ENCODE measurements around the gene ZDHHC9. TPM values are rescaled to one million over a fixed set of nuclear protein-coding genes. Genes with fewer than 3 reads are reported as not detected.

Gene ZDHHC9
- total RNA-seq, 2 experiments from 2014 or later: 13.4 TPM

DNA sequence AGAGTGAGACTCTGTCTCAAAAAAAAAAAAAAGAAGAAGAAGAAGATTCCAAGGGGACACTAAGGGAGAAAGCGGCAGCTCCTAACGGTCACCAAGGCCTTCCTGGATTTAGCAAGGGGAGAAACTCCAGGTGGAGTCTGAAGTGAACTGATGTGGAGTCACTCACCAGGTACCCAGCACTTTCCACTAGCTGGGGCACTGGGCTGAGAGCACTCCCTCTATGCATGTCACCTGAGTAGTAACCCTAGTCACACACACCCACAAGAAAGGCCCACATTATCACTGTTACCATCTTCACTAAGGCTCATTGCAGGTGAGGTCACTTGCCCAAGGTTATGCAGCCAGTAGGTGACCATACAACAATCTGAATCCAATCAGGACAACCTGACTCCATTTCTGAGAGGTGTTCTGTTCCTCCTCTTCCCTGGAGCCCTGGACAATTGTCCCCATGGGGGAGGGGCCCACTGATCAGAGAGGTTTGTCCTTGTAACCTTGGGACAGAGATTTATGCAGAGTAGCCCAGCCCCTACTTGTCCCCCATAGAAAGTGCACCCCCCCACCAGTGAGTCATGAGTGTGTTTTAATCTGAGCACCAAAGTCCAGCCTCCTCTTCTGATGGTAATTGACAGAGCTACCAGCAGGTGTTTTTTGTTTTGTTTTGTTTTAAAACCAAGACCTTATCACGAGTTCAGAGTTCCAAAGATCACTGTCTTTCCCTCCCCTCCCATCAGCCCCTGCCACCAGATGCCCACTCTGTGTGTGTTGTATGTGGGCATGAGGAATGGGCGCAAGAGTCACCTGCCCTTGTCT is 69.8 kb downstream of the ZDHHC9 start:
- POLR2A ChIA-PET: interaction anchor here (1.4 to 3.1 kb wide), 2 partner anchors 7 to 30 kb away, joined by 6 to 14 read pairs; partner anchors contain the start of gene SASH3

DNA sequence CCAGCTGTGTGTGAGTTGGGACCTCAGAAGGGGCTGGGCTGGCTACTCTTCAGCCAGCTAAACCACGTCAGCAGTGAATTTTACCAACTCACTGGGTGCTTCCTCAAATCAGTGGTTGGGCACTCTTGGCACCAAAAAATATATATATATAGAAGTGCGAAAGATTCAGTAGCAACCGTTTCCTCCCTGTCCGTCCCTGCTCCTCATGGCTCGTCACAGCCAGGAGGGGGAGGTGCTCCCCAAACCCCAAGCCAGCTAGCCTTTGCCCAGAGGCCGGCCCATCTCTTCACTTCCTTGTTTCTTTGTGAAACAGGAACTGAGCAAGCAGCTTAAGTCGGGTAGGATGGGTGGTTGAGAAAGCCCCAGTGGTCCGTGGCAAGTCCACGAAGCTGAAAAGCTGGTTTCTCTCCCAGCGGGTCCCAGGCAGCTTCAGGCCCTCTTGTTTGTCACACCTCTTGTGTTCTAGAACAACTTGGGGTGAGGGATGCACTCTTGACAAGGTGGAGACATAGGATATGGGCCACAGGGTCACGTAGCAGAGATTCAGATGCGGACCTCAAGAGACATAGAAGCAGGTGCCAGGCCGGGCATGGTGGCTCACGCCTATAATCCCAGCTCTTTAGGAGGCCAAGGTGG is 70.8 kb downstream of the ZDHHC9 start:
- POLR2A ChIA-PET: interaction anchor here (1.4 to 3.1 kb wide), 3 partner anchors 8 to 29 kb away, joined by 6 to 14 read pairs (median 7); partner anchors contain the start of gene SASH3
- CTCF ChIA-PET: interaction anchor here (0.7 to 5.5 kb wide), 3 partner anchors 11 to 14 kb away, joined by 4 to 19 read pairs (median 5); no protein-coding TSS in a partner anchor

More for the DNA sequence above, 69.8 kb downstream of the ZDHHC9 start:
- CTCF ChIA-PET: interaction anchor here (0.7 to 1.2 kb wide), 2 partner anchors 10 to 13 kb away, joined by 4 to 5 read pairs; no protein-coding TSS in a partner anchor

DNA sequence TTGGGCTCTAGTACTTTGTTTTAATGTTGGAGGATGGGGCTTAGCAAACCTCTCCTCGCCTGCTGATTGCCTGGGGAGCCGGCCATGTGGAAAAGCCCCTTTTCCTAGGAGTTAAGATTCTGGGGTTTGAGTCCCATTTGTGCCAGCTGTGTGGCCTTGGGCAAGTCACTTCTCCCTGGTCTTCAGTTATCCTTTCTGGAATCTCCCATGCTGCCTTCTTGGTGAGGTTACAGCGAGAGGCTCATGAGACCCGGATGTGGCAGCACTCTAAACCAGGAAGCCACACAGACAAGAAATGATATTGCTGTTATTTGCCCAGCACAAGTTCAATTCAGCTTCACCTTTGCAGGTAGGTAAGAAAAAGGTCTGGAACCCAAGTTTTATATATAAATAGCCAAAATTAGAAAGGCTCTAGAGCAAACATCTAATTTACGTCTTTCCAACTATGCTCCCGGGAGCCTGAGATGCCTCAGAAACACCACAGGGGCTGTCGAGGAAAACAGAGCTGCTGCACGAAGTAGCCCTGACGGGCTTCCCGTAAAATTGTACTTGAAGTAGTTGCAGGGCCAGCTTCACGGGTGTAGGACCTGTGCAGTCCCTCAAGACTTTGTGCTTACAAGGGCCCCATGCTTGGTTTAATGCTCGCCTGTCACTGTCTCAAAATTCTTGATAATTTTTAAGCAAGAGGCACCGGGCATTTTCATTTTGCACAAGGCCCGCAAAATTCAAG is 72.3 kb downstream of the ZDHHC9 start:
- CTCF ChIA-PET: interaction anchor here (0.5 to 5.5 kb wide), 3 partner anchors 9 to 499 kb away, joined by 3 to 19 read pairs (median 5); partner anchors contain the start of gene SASH3
- POLR2A ChIA-PET: interaction anchor here (2.5 to 3.1 kb wide), 3 partner anchors 10 to 12 kb away, joined by 5 to 14 read pairs (median 7); partner anchors contain the start of gene SASH3

DNA sequence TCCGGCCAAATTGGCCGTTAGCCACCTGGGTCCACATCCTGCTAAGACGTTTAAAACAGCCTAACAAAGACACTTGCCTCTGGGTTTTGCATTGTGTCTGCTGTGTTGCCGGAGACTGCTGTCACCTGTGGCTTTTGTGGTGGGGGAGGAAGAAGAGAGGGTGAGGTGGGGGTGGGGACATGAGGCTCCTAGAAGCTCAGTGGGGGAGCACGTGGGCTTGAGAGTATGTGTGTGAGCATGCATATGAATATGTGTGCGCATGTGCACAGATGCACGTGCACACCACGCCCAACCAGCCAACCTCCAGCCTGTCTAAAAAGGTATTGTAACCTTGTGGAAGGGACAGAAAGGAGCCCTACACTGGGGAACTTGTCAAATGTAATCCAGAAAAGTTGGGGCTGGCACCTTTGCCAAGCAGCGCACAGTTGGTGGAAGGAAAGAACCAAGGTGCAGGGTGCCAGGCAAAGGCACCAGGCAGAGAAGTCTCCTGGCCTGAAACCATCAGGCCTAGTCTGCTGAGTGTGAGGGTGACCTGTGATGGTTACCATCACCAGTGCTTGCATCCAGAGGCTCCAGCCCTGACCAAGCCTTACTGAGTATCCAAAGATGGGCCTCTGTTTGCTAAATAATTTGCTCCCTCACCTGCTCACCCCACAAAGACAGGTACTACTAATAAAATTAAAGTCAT is 74.1 kb downstream of the ZDHHC9 start:
- ChIA-PET CTCF (interaction anchor here (0.8 to 5.5 kb wide), 3 partner anchors 10 to 13 kb away, joined by 3 to 19 read pairs (median 3); no protein-coding TSS in a partner anchor), POLR2A (interaction anchor here (2.5 kb wide), 1 partner anchor 9 kb away, joined by 5 read pairs; no protein-coding TSS in a partner anchor)

DNA sequence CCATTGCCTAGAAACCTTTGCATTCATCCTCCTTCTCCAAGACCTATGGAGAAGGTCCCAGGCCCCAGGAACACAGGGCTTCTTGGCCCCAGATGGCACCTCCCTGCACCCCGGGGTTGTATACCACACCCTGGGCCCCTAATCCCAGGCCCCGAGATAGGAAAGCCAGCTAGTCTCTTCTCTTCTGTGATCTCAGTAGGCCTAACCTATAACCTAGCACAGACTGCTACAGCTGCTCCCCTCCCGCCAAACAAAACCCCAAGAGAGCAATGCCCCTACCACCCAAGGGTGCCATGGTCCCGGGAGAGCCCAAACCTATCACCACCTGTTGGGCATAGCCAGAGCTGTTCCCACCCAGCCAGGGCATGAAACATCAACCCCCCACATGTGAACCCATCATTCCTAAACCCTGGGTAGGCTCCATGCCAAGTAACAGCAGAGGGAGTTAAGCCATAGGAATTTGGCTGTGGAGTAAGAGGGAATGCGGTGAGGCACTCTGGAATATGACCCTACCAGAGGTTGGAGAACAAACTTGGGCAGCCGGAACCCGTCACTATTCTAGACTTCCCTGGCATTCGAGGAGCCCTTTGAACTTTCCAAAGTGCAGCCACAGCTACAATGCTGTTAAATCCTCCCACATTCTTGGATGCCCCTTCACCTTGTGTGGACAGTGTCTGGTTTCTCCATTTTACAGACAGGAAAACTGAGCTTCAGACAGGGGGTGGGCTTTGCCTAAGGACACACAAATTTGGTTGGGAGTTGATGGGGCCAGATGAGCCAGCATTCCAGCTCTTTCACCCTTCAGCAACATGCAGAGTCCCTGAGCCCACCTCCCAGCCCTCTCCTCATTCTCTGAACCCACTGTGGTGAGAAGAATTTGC is 74.9 kb downstream of the ZDHHC9 start:
- POLR2A ChIA-PET: interaction anchor here (1.4 to 2.5 kb wide), 2 partner anchors 9 to 11 kb away, joined by 5 to 6 read pairs; partner anchors contain the start of gene SASH3

DNA sequence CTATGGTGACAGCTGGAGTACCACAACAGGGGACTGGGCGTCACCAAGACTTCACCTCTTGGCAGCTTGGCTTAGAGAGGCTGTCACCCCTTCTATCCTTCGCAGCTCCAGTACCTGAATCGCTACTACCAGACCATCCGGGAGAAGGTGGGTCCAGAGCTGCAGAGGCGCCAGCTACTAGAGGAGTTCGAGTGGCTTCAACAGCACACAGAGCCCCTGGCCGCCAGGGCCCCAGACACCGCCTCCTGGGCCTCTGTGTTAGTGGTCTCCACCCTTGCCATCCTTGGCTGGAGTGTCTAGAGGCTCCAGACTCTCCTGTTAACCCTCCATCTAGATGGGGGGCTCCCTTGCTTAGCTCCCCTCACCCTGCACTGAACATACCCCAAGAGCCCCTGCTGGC is 75.5 kb downstream of the ZDHHC9 start:
- POLR2A ChIA-PET: interaction anchor here (1.4 kb wide), 1 partner anchor 11 kb away, joined by 6 read pairs; the partner anchor contains the start of gene SASH3
- CTCF ChIA-PET: interaction anchor here (5.5 kb wide), 1 partner anchor 9 kb away, joined by 19 read pairs; no protein-coding TSS in a partner anchor

More for the DNA sequence above, 74.9 kb downstream of the ZDHHC9 start:
- CTCF ChIA-PET: interaction anchor here (0.8 to 5.5 kb wide), 2 partner anchors 10 to 12 kb away, joined by 3 to 19 read pairs; no protein-coding TSS in a partner anchor

DNA sequence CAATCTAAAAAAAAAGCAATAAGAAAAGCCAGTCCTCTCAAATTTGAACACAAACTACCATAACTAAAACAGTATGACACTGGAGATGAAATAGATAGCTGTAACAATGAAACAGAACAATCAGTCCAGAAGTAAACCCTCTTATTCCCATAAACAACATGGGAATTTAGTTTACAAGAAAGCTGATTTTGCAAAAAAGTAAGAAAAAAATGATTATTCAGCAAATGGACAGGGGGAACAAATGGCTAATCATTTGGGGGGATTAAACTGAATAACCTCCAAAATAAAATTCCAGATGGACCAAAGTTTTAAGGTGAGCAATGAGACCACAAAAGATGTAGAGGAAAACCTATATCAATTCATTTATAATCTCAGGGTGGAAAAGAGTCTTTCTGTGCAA is 80.0 kb downstream of the ZDHHC9 start:
- ChIA-PET POLR2A (no interaction called here), CTCF (no interaction called here)

DNA sequence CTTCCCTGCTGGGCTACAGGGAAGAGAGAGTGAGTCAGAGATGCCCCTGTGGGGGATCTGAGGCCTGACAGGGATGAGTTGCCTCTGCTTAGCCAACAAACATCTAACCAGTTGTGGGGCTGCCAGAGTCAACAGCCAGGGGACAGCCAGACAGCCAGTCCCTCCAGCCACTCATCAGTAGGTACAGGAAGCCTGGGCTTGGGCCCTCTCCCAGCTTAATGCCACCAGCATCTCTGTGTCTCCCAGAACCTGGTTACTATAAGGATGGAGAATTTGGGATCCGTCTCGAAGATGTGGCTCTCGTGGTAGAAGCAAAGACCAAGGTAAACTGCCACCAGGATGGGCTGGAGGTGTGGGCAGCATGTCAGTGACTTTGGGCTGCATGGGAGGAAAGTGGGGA is 81.2 kb downstream of the ZDHHC9 start:
- CTCF ChIA-PET: no interaction called here
- POLR2A ChIA-PET: no interaction called here

DNA sequence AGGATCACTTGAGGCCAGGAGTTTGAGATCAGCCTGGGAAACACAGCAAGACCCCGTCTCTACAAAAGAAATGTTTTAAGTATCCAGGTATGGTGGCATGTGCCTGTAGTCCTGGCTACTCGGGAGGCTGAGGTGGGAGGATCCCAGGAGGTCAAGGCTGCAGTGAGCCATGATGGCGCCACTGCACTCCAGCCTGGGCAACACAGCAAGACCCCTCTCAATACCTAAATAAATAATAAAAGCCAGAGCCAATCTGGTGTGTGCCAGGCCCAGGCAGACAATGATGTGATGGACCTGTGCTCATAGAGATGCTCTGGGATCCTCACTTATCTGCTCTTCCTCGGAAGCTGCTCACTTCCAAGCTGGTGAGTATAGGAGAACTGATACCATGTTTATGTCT is 82.1 kb downstream of the ZDHHC9 start:
- POLR2A ChIA-PET: no interaction called here

DNA sequence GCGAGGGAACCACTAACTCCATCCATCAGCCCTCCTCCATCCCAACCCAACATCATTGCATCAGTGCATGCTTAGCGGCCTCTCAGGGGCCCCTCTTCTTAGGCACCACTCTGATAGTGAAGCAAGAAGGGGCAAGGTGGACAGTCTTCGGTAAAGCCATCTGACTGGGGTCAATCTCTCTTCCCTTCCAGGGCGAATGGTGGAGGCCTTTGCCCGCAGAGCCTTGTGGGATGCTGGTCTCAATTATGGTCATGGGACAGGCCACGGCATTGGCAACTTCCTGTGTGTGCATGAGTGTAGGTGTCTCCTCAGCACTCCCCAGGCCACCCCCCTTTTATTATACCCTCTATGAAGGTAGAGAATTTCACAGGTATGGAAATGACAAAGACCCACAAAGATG is 82.7 kb downstream of the ZDHHC9 start:
- ChIA-PET CTCF (no interaction called here), POLR2A (interaction anchor here (0.9 kb wide), 1 partner anchor 9 kb away, joined by 5 read pairs; no protein-coding TSS in a partner anchor)

More for the DNA sequence above, 82.1 kb downstream of the ZDHHC9 start:
- CTCF ChIA-PET: no interaction called here

DNA sequence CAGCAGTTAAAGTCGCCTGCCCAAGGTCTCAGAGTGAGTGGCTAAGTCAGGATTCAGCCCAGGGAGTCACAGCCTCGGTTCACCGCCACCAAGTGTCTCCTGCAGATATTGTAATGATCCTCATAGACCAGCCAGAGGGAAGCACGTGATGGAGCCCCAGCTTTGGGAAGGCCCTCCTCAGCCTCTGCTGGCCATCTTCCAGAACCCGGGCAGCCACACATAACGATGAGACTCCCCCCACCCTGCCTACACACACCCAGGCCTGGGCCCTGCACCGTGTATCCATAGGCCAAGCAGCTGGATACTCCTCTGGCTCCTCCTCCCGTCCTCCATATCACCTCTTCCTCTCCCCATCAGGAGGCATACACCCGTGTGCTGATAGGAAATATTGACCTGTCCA is 83.5 kb downstream of the ZDHHC9 start:
- POLR2A ChIA-PET: interaction anchor here (0.9 to 2.2 kb wide), 2 partner anchors 10 to 21 kb away, joined by 5 to 11 read pairs; no protein-coding TSS in a partner anchor
- CTCF ChIA-PET: interaction anchor here (0.9 to 3.2 kb wide), 5 partner anchors 10 to 34 kb away, joined by 3 to 19 read pairs (median 3); partner anchors contain the start of gene SASH3

DNA sequence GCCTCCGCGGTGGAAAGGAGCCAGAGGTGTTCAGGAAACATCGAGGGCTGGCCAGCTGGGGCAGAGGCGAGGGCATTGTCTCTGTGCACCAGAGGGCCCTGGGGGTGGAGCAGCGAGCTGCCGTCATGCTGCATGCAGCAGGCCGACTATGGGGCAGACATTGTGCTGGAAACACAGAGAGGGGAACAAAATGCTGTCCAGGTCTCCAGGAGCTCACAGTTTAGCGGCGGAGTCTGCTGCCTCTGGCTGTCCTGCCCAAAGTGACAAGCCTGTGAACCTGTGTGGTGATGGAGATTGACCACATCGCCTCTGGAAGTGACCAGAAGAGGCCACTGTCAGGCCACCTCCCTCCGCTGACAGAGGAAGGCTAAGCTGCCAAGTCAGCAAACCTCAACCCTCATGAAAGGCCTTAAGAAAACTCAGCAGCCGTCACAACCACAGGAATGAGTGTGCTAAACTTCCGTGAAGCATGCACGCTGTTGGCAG is 84.1 kb downstream of the ZDHHC9 start:
- ChIA-PET CTCF (interaction anchor here (0.9 to 3.2 kb wide), 6 partner anchors 11 to 34 kb away, joined by 3 to 19 read pairs (median 4); partner anchors contain the start of gene SASH3), POLR2A (interaction anchor here (0.9 to 2.2 kb wide), 2 partner anchors 11 to 21 kb away, joined by 5 to 11 read pairs; no protein-coding TSS in a partner anchor)

DNA sequence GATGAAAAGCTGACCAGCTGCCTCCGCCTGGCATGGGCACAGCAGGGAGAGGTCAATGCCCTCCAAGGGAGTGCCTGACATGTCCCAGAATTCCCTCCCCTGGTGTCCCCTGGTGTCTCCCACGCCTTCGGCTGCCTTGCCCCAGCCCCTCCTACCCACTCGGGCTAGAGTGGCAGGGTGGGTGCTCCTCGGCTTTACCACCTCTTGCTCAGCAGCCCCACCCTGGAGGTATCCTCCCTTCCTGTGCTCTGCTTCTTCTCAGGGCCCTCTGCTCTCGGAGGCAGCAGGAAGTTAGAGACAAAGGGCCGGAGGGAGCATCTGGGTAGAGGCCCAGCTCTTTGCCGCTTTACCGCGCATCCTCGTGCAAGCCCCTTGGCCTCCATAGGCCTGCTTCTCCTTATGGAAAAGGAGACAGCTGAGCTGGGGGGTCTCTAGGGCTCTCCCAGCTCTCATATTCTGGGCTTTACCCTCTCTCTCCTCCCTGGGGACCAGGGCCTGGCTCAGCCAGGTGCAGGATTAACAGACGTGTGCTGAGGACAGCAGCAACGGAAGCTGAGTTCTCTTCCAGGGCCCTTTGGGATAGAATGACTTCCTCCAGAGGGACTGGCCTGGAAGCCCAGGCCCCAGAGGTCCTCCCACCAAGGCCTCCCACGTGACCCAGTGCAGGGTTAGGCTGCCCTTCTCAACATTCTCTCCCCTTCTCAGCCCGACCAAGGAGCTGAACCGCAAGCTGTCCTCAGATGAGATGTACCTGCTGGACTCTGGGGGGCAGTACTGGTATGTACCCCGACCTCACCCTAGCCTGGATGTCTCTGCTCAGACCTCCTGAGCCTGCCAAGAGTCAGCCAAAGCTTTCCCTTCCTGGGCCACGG is 87.7 kb downstream of the ZDHHC9 start:
- ChIA-PET POLR2A (interaction anchor here (0.9 to 1.1 kb wide), 3 partner anchors 26 to 41 kb away, joined by 3 to 4 read pairs (median 3); no protein-coding TSS in a partner anchor), CTCF (interaction anchor here (0.9 to 1.5 kb wide), 5 partner anchors 14 to 305 kb away, joined by 3 to 4 read pairs (median 3); no protein-coding TSS in a partner anchor)

DNA sequence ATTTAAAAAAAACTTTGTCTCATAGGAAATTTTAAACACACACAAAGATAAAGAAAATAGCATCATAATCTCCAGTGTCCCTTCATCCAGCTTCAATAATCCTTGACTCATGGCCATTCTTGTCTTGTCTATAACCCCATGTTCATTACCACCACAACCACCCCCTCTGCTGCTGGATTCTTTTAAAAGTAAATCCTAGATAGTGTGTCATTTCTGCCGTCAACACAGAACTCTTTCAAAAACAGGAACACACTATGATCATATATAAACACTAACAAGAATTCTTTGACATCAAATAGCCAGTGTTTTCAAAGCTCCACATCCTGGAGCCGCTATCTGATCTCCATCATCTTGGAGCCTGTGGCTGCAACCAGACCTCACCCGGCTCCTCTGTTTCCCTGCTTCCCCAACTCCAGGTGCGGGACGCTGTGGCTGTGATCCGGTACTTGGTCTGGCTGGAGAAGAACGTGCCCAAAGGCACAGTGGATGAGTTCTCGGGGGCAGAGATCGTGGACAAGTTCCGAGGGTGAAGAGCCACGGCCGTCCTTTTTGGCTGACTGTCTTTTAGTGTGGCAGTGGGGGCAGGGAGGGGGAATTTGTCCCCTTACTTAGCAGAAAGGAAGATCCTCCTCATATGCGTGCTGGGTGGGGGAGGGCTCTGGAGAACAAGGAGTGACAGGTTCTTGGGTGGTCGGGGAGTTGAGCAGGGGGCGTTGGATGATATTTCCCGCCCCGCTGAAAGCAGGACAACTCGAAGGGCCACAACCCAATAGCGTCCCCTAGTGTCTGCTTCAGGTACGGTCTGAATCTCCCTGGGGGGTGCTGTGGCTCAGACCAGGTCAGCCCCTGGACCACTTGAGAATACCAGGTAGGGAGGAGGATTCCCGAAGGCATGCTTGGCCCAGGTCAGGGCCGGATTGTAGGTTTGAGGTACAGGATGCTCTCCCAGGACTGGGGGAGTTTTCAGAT is 89.3 kb downstream of the ZDHHC9 start:
- ChIA-PET POLR2A (no interaction called here), CTCF (interaction anchor here (1.0 kb wide), 1 partner anchor 306 kb away, joined by 3 read pairs; no protein-coding TSS in a partner anchor)

All from activated CD8-positive, alpha-beta memory T cell treated with anti-CD3 and anti-CD28 coated beads for 36 hours (primary cell).